K562 (cell line): ENCODE measurements around the gene MYADML2. TPM values are rescaled to one million over a fixed set of nuclear protein-coding genes. Genes with fewer than 3 reads are reported as not detected.

Experiments used
- ATAC-seq: fragments of 200-7000 bp; cut with Tn5 transposase; 3 replicates; pipeline ENCODE4 v1.9.1; 2020; ENCODE audit warnings: moderate library complexity
- Bru-seq: library from RNA; stranded (reverse); fragments of 400-500 nt; gene quantifications from one replicate; lab custom pipeline; 2021; lab: Mats Ljungman, UMichigan
- BruChase-seq, 2 experiments: library from RNA; stranded (reverse); fragments of 400-500 nt; gene quantifications; one replicate each; lab custom pipeline; 2021; lab: Mats Ljungman, UMichigan
- BruUV-seq: library from RNA; stranded (reverse); fragments of 400-500 nt; replicated peaks from 2 replicates; lab custom pipeline; 2021; lab: Mats Ljungman, UMichigan
- CTCF ChIA-PET: fragments of 300-600 bp; formaldehyde crosslinking; extraction: SDS; loops from one replicate; lab custom pipeline; 2021; ENCODE audit warnings: low intra/inter-chr PET ratio; lab: Yijun Ruan, JAX
- POLR2A ChIA-PET: fragments of 300-600, 350-650 bp; sonication (Branson Sonifier 250); formaldehyde crosslinking; extraction: SDS; loops from one replicate; lab custom pipeline; 2021; ENCODE audit warnings: antibody characterized with exemption, inconsistent platforms; lab: Yijun Ruan, JAX
- DNase-seq, 4 experiments: peaks; one replicate each; pipeline versions ENCODE4 v3.0.0 to v3.0.0-alpha.2; 2011 to 2018; ENCODE audit warnings: low spot score in 3 of 4, mixed read lengths in 3 of 4; ENCODE audit errors: extremely low read depth in 1 of 4
- FAIRE-seq: peaks from 2 replicates; lab custom pipeline; 2011; peaks lifted over from hg19 to GRCh38; lab: Jason Lieb, UNC
- H2AFZ ChIP-seq: 2 replicates; pipeline ENCODE4 v1.6.0; 2011; ENCODE audit warnings: low read depth, low read length, control low read depth, inconsistent platforms
- H3K27ac ChIP-seq: fragments of 200-600 bp; 3 replicates; pipeline ENCODE4 v1.8.0; 2011; ENCODE audit warnings: low read depth, mild to moderate bottlenecking, control low read depth, inconsistent platforms, low read length, moderate library complexity, mixed read lengths; ENCODE audit errors: extremely low read depth
- H3K27me3 ChIP-seq, 2 experiments: fragments of 300-600 bp in 1 of 2; 2 replicates in 1 of 2; 3 replicates in 1 of 2; pipeline versions ENCODE4 v1.6.0 to v1.8.0; 2011; ENCODE audit warnings: inconsistent platforms in 2 of 2, low read length in 2 of 2, mild to moderate bottlenecking in 1 of 2, mixed read lengths in 1 of 2, moderate library complexity in 1 of 2; ENCODE audit not compliant: control insufficient read depth in 2 of 2, insufficient read depth in 2 of 2
- H3K36me3 ChIP-seq: fragments of 300-600 bp; 3 replicates; pipeline ENCODE4 v1.8.0; 2011; ENCODE audit warnings: mild to moderate bottlenecking, low read length, inconsistent platforms; ENCODE audit not compliant: control insufficient read depth, insufficient read depth
- H3K4me1 ChIP-seq, 2 experiments: fragments of 200-600 bp in 1 of 2; replicated peaks in 1 of 2; 2 replicates in 1 of 2; 3 replicates in 1 of 2; pipeline versions ENCODE4 v1.5.1 to v1.8.0; 2011; ENCODE audit warnings: inconsistent platforms in 2 of 2, low read length in 2 of 2, mild to moderate bottlenecking in 1 of 2, mixed read lengths in 1 of 2, moderate library complexity in 1 of 2; ENCODE audit not compliant: control insufficient read depth in 2 of 2, insufficient read depth in 2 of 2
- H3K4me2 ChIP-seq: 2 replicates; pipeline ENCODE4 v1.6.1; 2011; ENCODE audit warnings: low read length, control low read depth, inconsistent platforms, mixed read lengths; ENCODE audit not compliant: insufficient read depth
- H3K4me3 ChIP-seq: fragments of 200-600 bp; sonication (generic), shearing (Covaris generic); 2 replicates; pipeline ENCODE4 v1.5.1; 2016; ENCODE audit warnings: control low read depth, inconsistent platforms
- H3K79me2 ChIP-seq: fragments of 200-600 bp; 3 replicates; pipeline ENCODE4 v1.8.0; 2011; ENCODE audit warnings: low read length, inconsistent platforms; ENCODE audit not compliant: control insufficient read depth, insufficient read depth
- H3K9ac ChIP-seq, 2 experiments: 2 replicates each; pipeline versions ENCODE4 v1.6.0 to v1.6.1; 2011; ENCODE audit warnings: low read depth in 2 of 2, low read length in 2 of 2, control low read depth in 1 of 2, inconsistent platforms in 1 of 2, mild to moderate bottlenecking in 1 of 2, mixed read lengths in 1 of 2; ENCODE audit not compliant: insufficient read depth in 1 of 2
- H3K9me1 ChIP-seq: one replicate; pipeline ENCODE4 v1.6.0; 2011; ENCODE audit warnings: inconsistent platforms, mild to moderate bottlenecking, low read length, moderate library complexity; ENCODE audit not compliant: control insufficient read depth, insufficient read depth
- H3K9me3 ChIP-seq: replicated peaks from 2 replicates; pipeline ENCODE4 v1.5.1; 2011; ENCODE audit warnings: low read depth, low read length, inconsistent platforms; ENCODE audit not compliant: control insufficient read depth, insufficient read depth
- H4K20me1 ChIP-seq: replicated peaks from 2 replicates; pipeline ENCODE4 v1.6.1; 2011; ENCODE audit warnings: low read length, inconsistent platforms, mixed read lengths; ENCODE audit not compliant: control insufficient read depth, insufficient read depth
- E2F4 ChIP-seq: sonication (generic); formaldehyde crosslinking; IDR thresholded peaks from 2 replicates; pipeline ENCODE4 v1.8.0; 2022; ENCODE audit warnings: mild to moderate bottlenecking, low read depth, missing genetic modification reagents
- MYC ChIP-seq, 2 experiments: fragments of 250-450 bp in 1 of 2; sonication (Bioruptor Pico) in 1 of 2; IDR thresholded peaks; 2 replicates each; pipeline versions ENCODE4 v1.5.1 to v1.6.1; 2012 to 2021; ENCODE audit warnings: low read depth in 2 of 2, borderline replicate concordance in 1 of 2, improper control_type of control experiment in 1 of 2, low read length in 1 of 2, mild to moderate bottlenecking in 1 of 2, moderate library complexity in 1 of 2
- NFATC3 ChIP-seq: fragments of 450-650 bp; IDR thresholded peaks from 2 replicates; pipeline ENCODE4 v1.6.1; 2017; ENCODE audit warnings: mild to moderate bottlenecking
- NFYB ChIP-seq: IDR thresholded peaks from 2 replicates; pipeline ENCODE4 v1.6.1; 2011; ENCODE audit warnings: mild to moderate bottlenecking, moderate library complexity; ENCODE audit not compliant: insufficient read length; ENCODE audit errors: extremely low read depth
- PML ChIP-seq: IDR thresholded peaks from 2 replicates; pipeline ENCODE4 v1.6.1; 2012; ENCODE audit warnings: low read length, inconsistent platforms
- PURB ChIP-seq: sonication (generic); formaldehyde crosslinking; IDR thresholded peaks from 2 replicates; pipeline ENCODE4 v1.9.0; 2021; ENCODE audit warnings: low read depth, mild to moderate bottlenecking, missing genetic modification reagents
- THRAP3 ChIP-seq: fragments of 450-650 bp; IDR thresholded peaks from 2 replicates; pipeline ENCODE4 v1.6.1; 2016; ENCODE audit warnings: mild to moderate bottlenecking, inconsistent platforms, borderline replicate concordance
- XRCC5 ChIP-seq: fragments of 200-400 bp; formaldehyde crosslinking; IDR thresholded peaks from 2 replicates; pipeline ENCODE4 v1.6.1; 2017; ENCODE audit warnings: low read depth, mild to moderate bottlenecking, low read length
- ZBED1 ChIP-seq: IDR thresholded peaks from 2 replicates; pipeline ENCODE4 v1.6.1; 2014
- ZFP30 ChIP-seq: fragments of 250-450 bp; sonication (Bioruptor Pico); IDR thresholded peaks from 2 replicates; pipeline ENCODE4 v1.8.0; 2022; ENCODE audit warnings: moderate library complexity, mild to moderate bottlenecking, inconsistent platforms, borderline replicate concordance
- WGBS: fragments of 100-300 bp; shearing (Covaris generic); methylation state at CpG from one replicate; pipeline ENCODE4 v1.1.6; 2016; ENCODE audit warnings: low coverage, mixed read lengths; ENCODE audit not compliant: insufficient coverage; ENCODE audit errors: missing lambda C conversion rate; 5-methylcytosine and 5-hydroxymethylcytosine counted together
- in situ Hi-C: fragments of 300-500 bp; cut with MboI; formaldehyde crosslinking; loops from 4 replicates; pipeline ENCODE4 v1.15.0; 2018; ENCODE audit warnings: inconsistent platforms, mixed read lengths
- intact Hi-C: fragments of 100-400 bp; cut with micrococcal nuclease; formaldehyde crosslinking; loops from 2 replicates; pipeline ENCODE4 v1.14.2; 2022
- long read RNA-seq, 3 experiments: library from polyadenylated mRNA in 2 of 3; library from RNA in 1 of 3; unstranded in 2 of 3; stranded (forward) in 1 of 3; transcript quantifications; one replicate each; pipeline ENCODE4 v2.0.0, GENCODE V29; 2019 to 2022
- polyA minus RNA-seq, 3 experiments: library from RNA; depleted of rRNA, polyadenylated mRNA; stranded (reverse); fragments of >200 nt; gene quantifications; 2 replicates each; pipeline ENCODE4 v1.2.3, GENCODE V29; 2011
- polyA plus RNA-seq, 8 experiments: library from polyadenylated mRNA; depleted of rRNA in 4 of 8; stranded (reverse) in 5 of 8; unstranded in 3 of 8; fragments of >200 nt; fragmentation: Nextera tagmentation in 2 of 8; fragmentation: Illumina TruSeq in 1 of 8; extraction: Ambion mirVana in 2 of 8; extraction: Trizol in 1 of 8; gene quantifications; 2 replicates each; pipeline versions ENCODE4 v1.2.1 to v1.2.3, GENCODE V29; 2011 to 2014; ENCODE audit warnings: inconsistent platforms in 1 of 8, missing spikeins in 1 of 8
- total RNA-seq, 7 experiments: library from RNA; depleted of rRNA in 6 of 7; stranded (reverse); fragments of >200 nt in 6 of 7; fragmentation: Illumina TruSeq in 2 of 7; extraction: Trizol in 2 of 7; gene quantifications; 2 replicates each; pipeline versions ENCODE4 v1.2.1 to v1.2.3, GENCODE V29; 2011 to 2021; ENCODE audit warnings: low replicate concordance in 1 of 7

Gene MYADML2, protein sequence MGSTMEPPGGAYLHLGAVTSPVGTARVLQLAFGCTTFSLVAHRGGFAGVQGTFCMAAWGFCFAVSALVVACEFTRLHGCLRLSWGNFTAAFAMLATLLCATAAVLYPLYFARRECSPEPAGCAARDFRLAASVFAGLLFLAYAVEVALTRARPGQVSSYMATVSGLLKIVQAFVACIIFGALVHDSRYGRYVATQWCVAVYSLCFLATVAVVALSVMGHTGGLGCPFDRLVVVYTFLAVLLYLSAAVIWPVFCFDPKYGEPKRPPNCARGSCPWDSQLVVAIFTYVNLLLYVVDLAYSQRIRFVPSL
- total RNA-seq (2011; cell fraction: chromatin; rRNA removed; ENCODE audit: low replicate concordance), result not detected in 2 replicates
- not detected in 2 replicates for total RNA-seq (2011; cell fraction: nucleolus; rRNA removed)
- total RNA-seq (2011; cell fraction: nucleoplasm; rRNA removed), result not detected in 2 replicates
- not detected in 2 replicates for total RNA-seq (2014; rRNA removed)
- total RNA-seq (2014; rRNA removed; fragmentation: Illumina TruSeq; extraction: Trizol), result not detected in 2 replicates
- total RNA-seq (2015; rRNA removed; fragmentation: Illumina TruSeq; extraction: Trizol), result not detected in 2 replicates
- total RNA-seq (2021), result not detected in 2 replicates
- not detected in 2 replicates for polyA plus RNA-seq (2011; rRNA removed)
- not detected in 2 replicates for polyA plus RNA-seq (2011; cell fraction: cytosol; rRNA removed)
- polyA plus RNA-seq (2011; cell fraction: nucleus; rRNA removed), result not detected in 2 replicates
- 0.05 and 0.26 TPM in 2 replicates for polyA plus RNA-seq (2012)
- not detected in 2 replicates for polyA plus RNA-seq (2014; fragmentation: Illumina TruSeq; extraction: Trizol)
- not detected for polyA plus RNA-seq (2014; fragmentation: Nextera tagmentation; extraction: Ambion mirVana)
- polyA plus RNA-seq (2014; rRNA removed), result not detected in 2 replicates
- not detected in 2 replicates for polyA minus RNA-seq (2011; rRNA and poly(A)+ RNA removed)
- not detected in 2 replicates for polyA minus RNA-seq (2011; cell fraction: cytosol; rRNA and poly(A)+ RNA removed)
- not detected in 2 replicates for polyA minus RNA-seq (2011; cell fraction: nucleus; rRNA and poly(A)+ RNA removed)
- Bru-seq, nascent RNA, result percentile 10 among the genes with signal in this experiment
- not detected for BruChase-seq, experiment 1, labeled RNA remaining after a 2-hour chase
- not detected for BruChase-seq, experiment 2, labeled RNA remaining after a 6-hour chase
- long read RNA-seq, experiment 1, result 0 reads
- long read RNA-seq, experiment 2, result 0 reads
- long read RNA-seq, experiment 3, result 0 reads

DNA sequence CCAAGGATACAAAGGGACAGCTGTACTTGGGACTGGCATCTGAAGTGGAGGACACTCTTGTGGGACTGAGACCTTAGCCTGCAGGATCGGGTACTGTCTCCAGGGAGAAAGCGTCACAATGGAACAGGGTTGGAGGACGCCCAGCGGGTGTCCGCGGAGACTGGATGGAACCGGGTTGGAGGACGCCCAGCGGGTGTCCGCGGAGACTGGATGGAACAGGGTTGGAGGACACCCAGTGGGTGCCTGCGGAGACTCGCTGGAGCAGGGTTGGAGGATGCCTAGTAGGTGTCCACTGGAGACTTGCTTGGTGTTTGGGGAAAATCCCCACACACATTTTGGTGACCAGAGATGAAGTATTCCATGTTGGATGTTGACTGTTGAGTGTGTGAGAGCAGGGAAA lies at the start of gene MYADML2:
MYADML2 (minus strand) TSS at position 45 of the 400 bp plus-strand sequence. CDS start 5,492 bp downstream, outside the sequence.
- TF ChIP-seq PURB (CRISPR knock-in tag) (no peak), NFYB (no peak), ZFP30 (no peak), MYC (IDR thresholded peaks at IDR 0.05; ENCODE audit: low read depth, low read length) (no peak), MYC (CRISPR knock-in tag; IDR thresholded peaks at IDR 0.05; ENCODE audit: borderline replicate concordance, low read depth) (no peak), ZBED1 (no peak), XRCC5 (no peak), NFATC3 (no peak), E2F4 (CRISPR knock-in tag) (no peak), PML (no peak), THRAP3 (no peak)
- TF ChIP-seq, all 486 proteins: peak for 0
- no peaks in the 10 kb centered on the region for H3K79me2 ChIP-seq
- in situ Hi-C loops, result no loop called here
- H3K4me3 ChIP-seq, result no peak within 1 kb of the TSS
- no peaks in the 10 kb centered on the region for H3K27me3 ChIP-seq
- H3K9me3 ChIP-seq, result no peaks in the 10 kb centered on the region; the same call in 1 of the 2 replicates
- DNase-seq (peak in 1 of 4 experiments; percentile 2), FAIRE-seq (peak; percentile 32), ATAC-seq (no peak)
- peak within 1 kb of the TSS in 1 of 2 experiments; percentile 52; a peak in 1 of 4 replicates for H3K9ac ChIP-seq
- ChIA-PET CTCF (no interaction called here), POLR2A (interaction anchor here (1.7 to 2.2 kb wide), 2 partner anchors 9 to 13 kb away, joined by 4 to 7 read pairs; no protein-coding TSS in a partner anchor)
- no peak within 1 kb of the TSS for H3K27ac ChIP-seq
- intact Hi-C loops, result no loop called here
- no peak within 1 kb of the TSS for H3K4me2 ChIP-seq
- no peaks in the 10 kb centered on the region for H3K36me3 ChIP-seq
- H4K20me1 ChIP-seq, result no peaks in the 10 kb centered on the region
- 62% methylated on average over 13 of the region's 13 CpGs for WGBS
- no peak within 1 kb of the TSS for H2AFZ ChIP-seq
- H3K9me1 ChIP-seq, result no peaks in the 10 kb centered on the region
- H3K4me1 ChIP-seq, result peaks cover 0 to 18% of the 10 kb centered on the region in 2 experiments; a peak in 3 of 5 replicates
- no TSS peak for BruUV-seq
